Measurements from ENCODE around the gene RASSF4.

DNA sequence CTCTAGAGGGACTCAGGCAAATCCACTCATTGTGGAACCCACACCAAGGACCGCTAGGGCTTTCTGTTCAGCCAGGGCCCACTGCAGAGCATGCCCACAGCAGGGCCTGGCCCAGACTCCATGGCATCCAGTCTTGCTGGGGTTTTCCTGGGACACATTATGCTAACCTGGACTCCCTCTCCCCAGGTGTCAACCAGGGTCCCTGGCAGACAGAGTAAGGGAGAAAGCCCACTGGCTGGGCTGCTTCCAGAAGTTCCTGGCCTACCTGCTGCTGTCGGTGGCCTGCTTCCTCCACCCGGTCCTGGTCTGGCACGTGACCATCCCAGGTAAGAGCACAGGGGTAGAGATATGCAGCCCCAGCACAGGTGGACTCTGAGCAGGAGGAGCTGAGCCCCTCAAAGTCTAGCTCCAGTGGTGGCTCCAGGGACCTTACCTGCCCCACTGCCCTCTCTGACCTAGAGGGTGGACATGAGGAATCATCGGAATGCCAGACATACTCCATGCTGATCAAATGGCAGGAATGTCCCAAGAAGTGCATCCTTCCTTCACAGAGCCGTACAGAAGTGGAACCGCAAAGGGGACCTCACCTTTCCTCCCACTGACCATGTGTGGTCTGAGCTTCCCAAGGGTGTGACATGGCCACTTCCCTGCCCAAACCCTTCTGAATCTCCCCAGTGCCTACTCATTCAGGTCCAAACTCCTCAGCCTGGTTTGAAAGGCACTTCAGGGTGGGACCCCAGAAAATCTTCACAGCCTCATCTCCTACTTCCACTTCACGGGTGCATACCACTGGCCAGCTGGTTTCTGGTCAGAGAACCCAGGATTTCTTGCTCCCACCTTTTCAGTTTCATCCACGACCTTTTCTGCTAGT lies 25.9 kb upstream of the RASSF4 start:
- TF ChIP-seq, protein P1, sequence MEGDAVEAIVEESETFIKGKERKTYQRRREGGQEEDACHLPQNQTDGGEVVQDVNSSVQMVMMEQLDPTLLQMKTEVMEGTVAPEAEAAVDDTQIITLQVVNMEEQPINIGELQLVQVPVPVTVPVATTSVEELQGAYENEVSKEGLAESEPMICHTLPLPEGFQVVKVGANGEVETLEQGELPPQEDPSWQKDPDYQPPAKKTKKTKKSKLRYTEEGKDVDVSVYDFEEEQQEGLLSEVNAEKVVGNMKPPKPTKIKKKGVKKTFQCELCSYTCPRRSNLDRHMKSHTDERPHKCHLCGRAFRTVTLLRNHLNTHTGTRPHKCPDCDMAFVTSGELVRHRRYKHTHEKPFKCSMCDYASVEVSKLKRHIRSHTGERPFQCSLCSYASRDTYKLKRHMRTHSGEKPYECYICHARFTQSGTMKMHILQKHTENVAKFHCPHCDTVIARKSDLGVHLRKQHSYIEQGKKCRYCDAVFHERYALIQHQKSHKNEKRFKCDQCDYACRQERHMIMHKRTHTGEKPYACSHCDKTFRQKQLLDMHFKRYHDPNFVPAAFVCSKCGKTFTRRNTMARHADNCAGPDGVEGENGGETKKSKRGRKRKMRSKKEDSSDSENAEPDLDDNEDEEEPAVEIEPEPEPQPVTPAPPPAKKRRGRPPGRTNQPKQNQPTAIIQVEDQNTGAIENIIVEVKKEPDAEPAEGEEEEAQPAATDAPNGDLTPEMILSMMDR (IDR thresholded peaks at IDR 0.05; ENCODE audit: extremely low read depth in 1 of 2, insufficient read depth in 1 of 2, low read depth in 1 of 2, low read length in 2 of 2): no peak
- TF ChIP-seq JUN (IDR thresholded peaks at IDR 0.05; ENCODE audit: borderline replicate concordance, insufficient read depth, insufficient read length, low read depth) (no peak), POLR2A (IDR thresholded peaks at IDR 0.05; ENCODE audit: low read depth, low read length) (no peak), MYC (IDR thresholded peaks at IDR 0.05; ENCODE audit: low read depth, low read length) (no peak), POLR2AphosphoS5 (IDR thresholded peaks at IDR 0.05; ENCODE audit: insufficient read depth, low read depth, low read length) (no peak), FOS (IDR thresholded peaks at IDR 0.05; ENCODE audit: borderline replicate concordance, insufficient read depth, low read length) (no peak), EZH2 (IDR thresholded peaks at IDR 0.05; ENCODE audit: borderline replicate concordance, low read depth, low read length, severe bottlenecking) (no peak)
- TF ChIP-seq, protein P2, sequence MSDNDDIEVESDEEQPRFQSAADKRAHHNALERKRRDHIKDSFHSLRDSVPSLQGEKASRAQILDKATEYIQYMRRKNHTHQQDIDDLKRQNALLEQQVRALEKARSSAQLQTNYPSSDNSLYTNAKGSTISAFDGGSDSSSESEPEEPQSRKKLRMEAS (IDR thresholded peaks at IDR 0.05; ENCODE audit: insufficient read depth, insufficient read length): no peak
